Activated naive CD8-positive, alpha-beta T cell treated with anti-CD3 and anti-CD28 coated beads, Interleukin-2, amount 50 U/mL, for 24 hours (primary cell): Measurements from ENCODE around the gene CACNA1B.
"Not testable (repeated sequence)": the region's sequence is repeated elsewhere in the genome, so short reads cannot be mapped to it uniquely, and the experiment has no call there.

Experiments
- ATAC-seq: fragments of 150-1000 bp; cut with Tn5 transposase; one replicate; pipeline ENCODE4 v1.10.0; 2021
- DNase-seq: peaks from one replicate; pipeline ENCODE4 v3.0.0; 2021
- H3K27ac Mint-ChIP-seq: one replicate; pipeline ENCODE4 v1.8.0; 2021; ENCODE audit warnings: mild to moderate bottlenecking, mixed read lengths
- H3K27me3 Mint-ChIP-seq: one replicate; pipeline ENCODE4 v1.8.0; 2021; ENCODE audit warnings: mixed read lengths
- H3K36me3 Mint-ChIP-seq: one replicate; pipeline ENCODE4 v1.8.0; 2021; ENCODE audit warnings: low read depth, mixed read lengths
- H3K4me1 Mint-ChIP-seq: one replicate; pipeline ENCODE4 v1.8.0; 2021; ENCODE audit warnings: mixed read lengths
- H3K4me3 Mint-ChIP-seq: one replicate; pipeline ENCODE4 v1.8.0; 2021; ENCODE audit warnings: mild to moderate bottlenecking, moderate library complexity, mixed read lengths
- H3K9me3 Mint-ChIP-seq: one replicate; pipeline ENCODE4 v1.8.0; 2021; ENCODE audit warnings: mixed read lengths

CACNA1B gene

GRCh38 chr9:138007918-138008841 lies 130.6 kb downstream of the CACNA1B start:
- Mint-ChIP-seq H3K4me1 (no peaks in the 10 kb centered on the region), H3K9me3 (no peaks in the 10 kb centered on the region), H3K36me3 (no peaks in the 10 kb centered on the region), H3K27ac (no peak overlapping the region), H3K27me3 (peaks cover 2% of the 10 kb centered on the region), H3K4me3 (no peak overlapping the region)
- no peak for ATAC-seq
- no peak for DNase-seq

- Mint-ChIP-seq H3K4me3 (no peak overlapping the region), H3K4me1 (no peaks in the 10 kb centered on the region), H3K9me3 (no peaks in the 10 kb centered on the region), H3K27me3 (peaks cover 2% of the 10 kb centered on the region), H3K27ac (no peak overlapping the region), H3K36me3 (no peaks in the 10 kb centered on the region)
- ATAC-seq (no peak), DNase-seq (no peak)
Observed at GRCh38 chr9:138009016-138009802, 131.6 kb downstream of the CACNA1B start.

- ATAC-seq (no peak), DNase-seq (no peak)
- no peaks in the 10 kb centered on the region for H3K4me1 Mint-ChIP-seq
- H3K4me3 Mint-ChIP-seq, result no peak overlapping the region
- H3K27ac Mint-ChIP-seq, result no peak overlapping the region
- H3K9me3 Mint-ChIP-seq, result no peaks in the 10 kb centered on the region
- H3K36me3 Mint-ChIP-seq, result no peaks in the 10 kb centered on the region
- peaks cover 2% of the 10 kb centered on the region for H3K27me3 Mint-ChIP-seq
Observed at GRCh38 chr9:138009803-138010690, 132.5 kb downstream of the CACNA1B start.

GRCh38 chr9:138010861-138011260 lies 133.3 kb downstream of the CACNA1B start:
- Mint-ChIP-seq H3K4me1 (no peaks in the 10 kb centered on the region), H3K36me3 (no peaks in the 10 kb centered on the region), H3K27me3 (no peaks in the 10 kb centered on the region), H3K27ac (no peak overlapping the region), H3K4me3 (no peak overlapping the region), H3K9me3 (no peaks in the 10 kb centered on the region)
- DNase-seq (no peak), ATAC-seq (no peak)

- Mint-ChIP-seq H3K9me3 (no peaks in the 10 kb centered on the region), H3K4me1 (no peaks in the 10 kb centered on the region), H3K27me3 (no peaks in the 10 kb centered on the region), H3K36me3 (no peaks in the 10 kb centered on the region), H3K27ac (no peak overlapping the region), H3K4me3 (no peak overlapping the region)
- DNase-seq (no peak), ATAC-seq (no peak)
Observed at GRCh38 chr9:138011951-138012500, 134.4 kb downstream of the CACNA1B start.

- no peaks in the 10 kb centered on the region for H3K27me3 Mint-ChIP-seq
- DNase-seq (no peak), ATAC-seq (no peak)
- no peak overlapping the region for H3K4me3 Mint-ChIP-seq
- no peaks in the 10 kb centered on the region for H3K9me3 Mint-ChIP-seq
- no peak overlapping the region for H3K27ac Mint-ChIP-seq
- no peaks in the 10 kb centered on the region for H3K4me1 Mint-ChIP-seq
- H3K36me3 Mint-ChIP-seq, result no peaks in the 10 kb centered on the region
Observed at GRCh38 chr9:138013273-138013672, 135.7 kb downstream of the CACNA1B start.

GRCh38 chr9:138013836-138014562 lies 136.4 kb downstream of the CACNA1B start:
- H3K4me1 Mint-ChIP-seq, result no peaks in the 10 kb centered on the region
- H3K27ac Mint-ChIP-seq, result no peak overlapping the region
- no peaks in the 10 kb centered on the region for H3K27me3 Mint-ChIP-seq
- no peaks in the 10 kb centered on the region for H3K36me3 Mint-ChIP-seq
- H3K4me3 Mint-ChIP-seq, result no peak overlapping the region
- DNase-seq (no peak), ATAC-seq (no peak)
- no peaks in the 10 kb centered on the region for H3K9me3 Mint-ChIP-seq

- ATAC-seq, result no peak
- Mint-ChIP-seq H3K4me1 (no peaks in the 10 kb centered on the region), H3K36me3 (no peaks in the 10 kb centered on the region), H3K27ac (no peak overlapping the region), H3K4me3 (no peak overlapping the region), H3K9me3 (no peaks in the 10 kb centered on the region), H3K27me3 (no peaks in the 10 kb centered on the region)
- no peak for DNase-seq
Observed at GRCh38 chr9:138014563-138014945, 137.0 kb downstream of the CACNA1B start.

- Mint-ChIP-seq H3K4me1 (no peaks in the 10 kb centered on the region), H3K36me3 (no peaks in the 10 kb centered on the region), H3K27ac (no peak overlapping the region), H3K27me3 (no peaks in the 10 kb centered on the region), H3K4me3 (no peak overlapping the region), H3K9me3 (no peaks in the 10 kb centered on the region)
- ATAC-seq (no peak), DNase-seq (no peak)
Observed at GRCh38 chr9:138015021-138015829, 137.6 kb downstream of the CACNA1B start.

GRCh38 chr9:138016406-138017187 lies 139.0 kb downstream of the CACNA1B start:
- no peaks in the 10 kb centered on the region for H3K4me1 Mint-ChIP-seq
- no peak overlapping the region for H3K27ac Mint-ChIP-seq
- no peaks in the 10 kb centered on the region for H3K9me3 Mint-ChIP-seq
- no peak for ATAC-seq
- peaks cover 2% of the 10 kb centered on the region for H3K27me3 Mint-ChIP-seq
- no peak for DNase-seq
- H3K4me3 Mint-ChIP-seq, result no peak overlapping the region
- no peaks in the 10 kb centered on the region for H3K36me3 Mint-ChIP-seq

- Mint-ChIP-seq H3K27ac (no peak overlapping the region), H3K36me3 (no peaks in the 10 kb centered on the region), H3K4me1 (peaks cover 3% of the 10 kb centered on the region), H3K4me3 (no peak overlapping the region), H3K27me3 (peaks cover 7% of the 10 kb centered on the region), H3K9me3 (no peaks in the 10 kb centered on the region)
- DNase-seq (no peak), ATAC-seq (no peak)
Observed at GRCh38 chr9:138017200-138017599, 139.6 kb downstream of the CACNA1B start.

GRCh38 chr9:138019514-138019913 lies 141.9 kb downstream of the CACNA1B start:
- not testable (repeated sequence) for DNase-seq, H3K4me3 Mint-ChIP-seq, H3K9me3 Mint-ChIP-seq, ATAC-seq, H3K36me3 Mint-ChIP-seq, H3K27ac Mint-ChIP-seq, H3K4me1 Mint-ChIP-seq
- peaks cover 14% of the 10 kb centered on the region for H3K27me3 Mint-ChIP-seq
